ENCODE data around the gene KLF15.

Gene KLF15

GRCh38 chr3:126360046-126360713 lies 3.0 kb upstream of the KLF15 start:
- no peak for DNase-seq

- DNase-seq: no peak
Observed at GRCh38 chr3:126358816-126359181, 1.6 kb upstream of the KLF15 start.

- DNase-seq: no peak
Observed at GRCh38 chr3:126358038-126358815, 1.0 kb upstream of the KLF15 start.

GRCh38 chr3:126356373-126357264 lies 589 bp downstream of the KLF15 start:
- no peak for DNase-seq

GRCh38 chr3:126355777-126356372 lies 1.3 kb downstream of the KLF15 start:
- DNase-seq: no peak

- no peak for DNase-seq
Observed at GRCh38 chr3:126355251-126355650, 2.0 kb downstream of the KLF15 start.

GRCh38 chr3:126354776-126355175 lies 2.4 kb downstream of the KLF15 start:
- DNase-seq: no peak

GRCh38 chr3:126353694-126354321 lies 3.4 kb downstream of the KLF15 start:
- no peak for DNase-seq

- no peak for DNase-seq
Observed at GRCh38 chr3:126352476-126353454, 4.4 kb downstream of the KLF15 start.

GRCh38 chr3:126351771-126352475 lies 5.3 kb downstream of the KLF15 start:
- DNase-seq: no peak

- no peak for DNase-seq
Observed at GRCh38 chr3:126351086-126351770, 6.0 kb downstream of the KLF15 start.

GRCh38 chr3:126350502-126351085 lies 6.6 kb downstream of the KLF15 start:
- DNase-seq: no peak

- DNase-seq: no peak
Observed at GRCh38 chr3:126349611-126350501, 7.4 kb downstream of the KLF15 start.

- DNase-seq: no peak
Observed at GRCh38 chr3:126349071-126349470, 8.1 kb downstream of the KLF15 start.

GRCh38 chr3:126348308-126348920 lies 8.8 kb downstream of the KLF15 start:
- DNase-seq: no peak

- DNase-seq: no peak
Observed at GRCh38 chr3:126347543-126348161, 9.6 kb downstream of the KLF15 start.

- no peak for DNase-seq
Observed at GRCh38 chr3:126346466-126346865, 10.7 kb downstream of the KLF15 start.
